Pancreas (tissue), 10 donors: ENCODE data around the gene RCAN1. TPM values are rescaled to one million over a fixed set of nuclear protein-coding genes. Genes with fewer than 3 reads are reported as not detected.

Experiments
- ATAC-seq, 4 donors: fragments of 200-7000 bp; cut with Tn5 transposase; one replicate each; pipeline versions ENCODE4 v1.8.0 to v1.9.1; 2020; ENCODE audit warnings: mild to moderate bottlenecking in 4 of 4, moderate library complexity in 4 of 4
- DNase-seq, 6 donors: peaks; one replicate each; pipeline ENCODE4 v3.0.0-alpha.2; 2020
- FAIRE-seq: peaks from 2 replicates; lab custom pipeline; 2012; peaks lifted over from hg19 to GRCh38; lab: Jason Lieb, UNC
- H3K27ac ChIP-seq, 4 donors: fragments of 200-600 bp; sonication (generic); 1 replicate in 3 of 4; 2 replicates in 1 of 4; pipeline versions ENCODE4 v1.5.0 to v1.8.0; 2020
- H3K27me3 ChIP-seq, 4 donors: fragments of 200-600 bp; one replicate each; pipeline ENCODE4 v1.8.0; 2021
- H3K36me3 ChIP-seq, 3 donors: fragments of 200-600 bp; sonication (generic) in 1 of 3; one replicate each; pipeline versions ENCODE4 v1.5.0 to v1.8.0; 2020 to 2021
- H3K4me1 ChIP-seq, 3 donors: fragments of 200-600 bp; one replicate each; pipeline ENCODE4 v1.8.0; 2021
- H3K4me3 ChIP-seq, 4 donors: fragments of 200-600 bp; sonication (generic) in 2 of 4; one replicate each; pipeline versions ENCODE4 v1.5.0 to v1.8.0; 2020 to 2021
- H3K9me3 ChIP-seq, 4 donors: fragments of 200-600 bp; one replicate each; pipeline ENCODE4 v1.8.0; 2021
- WGBS, 2 donors: extraction: QIAGEN DNeasy Blood & Tissue Kit; methylation state at CpG; one replicate each; pipeline ENCODE4 v1.1.7; 2013; 5-methylcytosine and 5-hydroxymethylcytosine counted together
- intact Hi-C, 3 donors: fragments of 100-400 bp; cut with DNase I; formaldehyde crosslinking; loops; one replicate each; pipeline versions ENCODE4 v1.11.1 to v1.14.2; 2022
- polyA plus RNA-seq, 2 donors: library from polyadenylated mRNA; stranded (reverse); fragments of 200-250 nt; gene quantifications; one replicate each; pipeline ENCODE4 v1.2.3, GENCODE V29; 2013
- total RNA-seq, 6 donors: library from RNA; stranded (reverse); fragmentation: NEBNext Ultra II Directional in 4 of 6; extraction: Animal tissue kit (Norgen Biotek cat#: 25700) in 4 of 6; gene quantifications; one replicate each; pipeline versions ENCODE4 v1.2.1 to v1.2.4, GENCODE V29; 2021 to 2023
- TF ChIP-seq, protein P1 (sequence below), 4 donors: fragments of 200-600 bp; sonication (generic) in 3 of 4; IDR thresholded peaks; one replicate each; pipeline versions ENCODE4 v1.5.0 to v1.8.0; 2021; ENCODE audit warnings: antibody characterized with exemption in 4 of 4
- donor health status: healthy with polysubstance abuse.
- donor health status: DM: no; HTN: no; CAD: no; lungs with moderate emphysema.
- donor health status: DM: no; HTN: no; CAD: no.
- donor health status: control.
- donor health status: control.
- donor health status: Bipolar disorder and iron deficiency.
- donor health status: DM: yes; HTN: yes; CAD: no.
- donor health status: DM: no; HTN: no; CAD: no.
- donor health status: DM: no; HTN: no; CAD: no.
- donor health status: DM: yes; HTN: yes; CAD: no.

RCAN1 gene
- total and polyA plus RNA-seq, 8 donors: 9.5 to 19.7 (median 14.7) TPM

DNA sequence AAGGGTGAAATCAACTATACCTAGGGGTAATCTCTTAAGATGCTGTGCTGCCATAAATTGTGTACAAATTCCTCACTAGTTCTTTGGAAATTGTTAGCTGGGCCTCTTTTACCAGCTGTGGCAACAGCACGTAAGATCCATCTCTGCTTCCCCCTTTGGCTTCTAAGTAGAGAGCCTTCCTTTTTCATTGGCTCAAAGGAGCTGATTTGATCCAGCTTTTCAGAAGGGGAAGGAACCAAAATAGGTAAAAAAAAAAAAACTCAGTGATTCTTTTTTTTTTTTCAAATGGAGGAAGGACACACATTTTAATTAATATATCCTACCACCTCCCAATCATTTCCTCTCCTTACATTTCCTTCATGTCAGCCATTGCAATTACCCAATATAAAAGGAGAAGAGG is 4.0 kb upstream of the RCAN1 start:
- DNase-seq: no peak
- peaks cover 0 to 5% (median 0%) of the 10 kb centered on the region in 3 donors for H3K4me1 ChIP-seq
- no peak overlapping the region for H3K27ac ChIP-seq
- intact Hi-C loops: no loop called here
- FAIRE-seq: no peak
- H3K9me3 ChIP-seq: no peaks in the 10 kb centered on the region
- ATAC-seq: no peak
- TF ChIP-seq, protein P1, sequence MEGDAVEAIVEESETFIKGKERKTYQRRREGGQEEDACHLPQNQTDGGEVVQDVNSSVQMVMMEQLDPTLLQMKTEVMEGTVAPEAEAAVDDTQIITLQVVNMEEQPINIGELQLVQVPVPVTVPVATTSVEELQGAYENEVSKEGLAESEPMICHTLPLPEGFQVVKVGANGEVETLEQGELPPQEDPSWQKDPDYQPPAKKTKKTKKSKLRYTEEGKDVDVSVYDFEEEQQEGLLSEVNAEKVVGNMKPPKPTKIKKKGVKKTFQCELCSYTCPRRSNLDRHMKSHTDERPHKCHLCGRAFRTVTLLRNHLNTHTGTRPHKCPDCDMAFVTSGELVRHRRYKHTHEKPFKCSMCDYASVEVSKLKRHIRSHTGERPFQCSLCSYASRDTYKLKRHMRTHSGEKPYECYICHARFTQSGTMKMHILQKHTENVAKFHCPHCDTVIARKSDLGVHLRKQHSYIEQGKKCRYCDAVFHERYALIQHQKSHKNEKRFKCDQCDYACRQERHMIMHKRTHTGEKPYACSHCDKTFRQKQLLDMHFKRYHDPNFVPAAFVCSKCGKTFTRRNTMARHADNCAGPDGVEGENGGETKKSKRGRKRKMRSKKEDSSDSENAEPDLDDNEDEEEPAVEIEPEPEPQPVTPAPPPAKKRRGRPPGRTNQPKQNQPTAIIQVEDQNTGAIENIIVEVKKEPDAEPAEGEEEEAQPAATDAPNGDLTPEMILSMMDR (IDR thresholded peaks at IDR 0.05): no peak
- WGBS, 2 donors: 81 to 88% methylated on average over 1 of the region's 1 CpG
- H3K27me3 ChIP-seq: no peaks in the 10 kb centered on the region
- H3K4me3 ChIP-seq: no peak overlapping the region
- H3K36me3 ChIP-seq: no peaks in the 10 kb centered on the region

DNA sequence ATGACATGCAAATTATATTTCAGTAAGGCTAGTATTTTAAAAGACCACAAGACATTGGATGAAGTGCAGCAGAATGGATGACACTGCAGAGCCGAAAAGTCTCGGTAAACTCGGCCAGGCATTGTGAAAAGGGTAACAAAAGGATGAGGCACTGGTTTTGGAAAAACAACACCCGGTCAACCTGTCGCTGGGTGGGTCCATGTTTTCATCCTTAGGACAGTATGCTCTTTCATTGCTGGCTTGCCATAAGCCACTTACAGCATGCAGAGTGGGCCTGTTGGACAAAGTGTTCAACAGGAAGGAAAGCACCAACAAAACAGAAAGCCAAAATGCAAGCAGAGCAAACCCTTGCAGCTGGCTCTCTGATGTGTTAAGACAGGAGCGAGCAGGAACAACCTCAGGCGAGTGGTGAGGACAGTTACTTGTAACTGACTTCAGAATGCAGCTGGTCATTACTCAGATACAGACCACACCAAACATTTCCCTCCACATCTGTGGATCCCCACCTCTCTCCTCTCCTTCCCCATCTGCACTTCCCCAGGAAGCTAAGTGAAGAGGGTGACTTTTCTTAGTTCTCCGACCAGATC is 2.9 kb upstream of the RCAN1 start:
- TF ChIP-seq, protein P1 (IDR thresholded peaks at IDR 0.05): no peak
- intact Hi-C loops: no loop called here
- Histone ChIP-seq H3K4me1 (peaks cover 0 to 5% (median 5%) of the 10 kb centered on the region in 3 donors), H3K4me3 (no peak overlapping the region), H3K27ac (no peak overlapping the region), H3K9me3 (no peaks in the 10 kb centered on the region), H3K36me3 (no peaks in the 10 kb centered on the region), H3K27me3 (no peaks in the 10 kb centered on the region)
- WGBS, 2 donors: 71 to 78% methylated on average over 8 of the region's 8 CpGs
- ATAC-seq: no peak
- DNase-seq: no peak
- no peak for FAIRE-seq

GRCh38 chr21:34615487-34615814 is 538 bp upstream of the RCAN1 start:
- Histone ChIP-seq H3K36me3 (no peaks in the 10 kb centered on the region), H3K27me3 (no peaks in the 10 kb centered on the region), H3K27ac (peak overlapping the region; percentile 30 to 76 (median 54)), H3K4me3 (peak overlapping the region; percentile 56 to 91 (median 83)), H3K4me1 (peaks cover 0 to 5% (median 5%) of the 10 kb centered on the region in 3 donors), H3K9me3 (no peaks in the 10 kb centered on the region)
- peak in 3 of 4 donors; percentile 26 to 48 (median 30) for ATAC-seq
- no peak for FAIRE-seq
- no peak for DNase-seq
- WGBS, 2 donors: 1% methylated on average over 8 of the region's 8 CpGs
- intact Hi-C loops: no loop called here
- TF ChIP-seq, protein P1 (IDR thresholded peaks at IDR 0.05): no peak

- FAIRE-seq (no peak), ATAC-seq (no peak), DNase-seq (peak in 2 of 6 donors; percentile 33 to 65)
- no peaks in the 10 kb centered on the region for H3K36me3 ChIP-seq
- 3 to 4% methylated on average over 30 to 43 of the region's 43 CpGs for WGBS, 2 donors
- intact Hi-C loops: no loop called here
- TF ChIP-seq, protein P1 (IDR thresholded peaks at IDR 0.05): no peak
- H3K27ac ChIP-seq: no peak overlapping the region
- H3K4me1 ChIP-seq: peaks cover 0 to 5% (median 5%) of the 10 kb centered on the region in 3 donors
- peak overlapping the region; percentile 56 to 91 (median 83) for H3K4me3 ChIP-seq
- no peaks in the 10 kb centered on the region for H3K9me3 ChIP-seq
- no peaks in the 10 kb centered on the region for H3K27me3 ChIP-seq
Observed at GRCh38 chr21:34613679-34614627, 960 bp downstream of the RCAN1 start.
